Measurements from ENCODE around the gene APOA5.
"Not testable (repeated sequence)": the region's sequence is repeated elsewhere in the genome, so short reads cannot be mapped to it uniquely, and the experiment has no call there.

The APOA5 gene

DNA sequence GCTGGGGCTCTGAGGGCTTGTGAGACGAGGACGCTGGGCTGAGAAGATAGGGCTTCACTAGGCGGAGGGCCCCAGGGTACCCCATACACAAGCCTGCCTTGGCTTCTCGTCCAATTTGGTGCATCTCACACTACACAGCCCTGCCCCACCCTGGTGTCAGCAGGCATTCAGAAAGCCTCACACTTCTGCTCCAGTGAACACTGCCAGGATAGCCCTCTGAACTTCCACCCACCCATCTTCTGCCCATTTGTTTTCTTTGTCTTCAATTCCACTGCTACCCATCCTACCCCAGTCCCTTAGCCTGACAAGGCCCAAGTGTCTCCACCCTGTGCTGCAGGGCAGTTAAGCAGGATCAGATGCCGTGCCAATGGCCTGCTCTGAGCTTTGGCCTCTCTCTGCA lies 17.0 kb downstream of the APOA5 start:
- DNase-seq: no peak

DNA sequence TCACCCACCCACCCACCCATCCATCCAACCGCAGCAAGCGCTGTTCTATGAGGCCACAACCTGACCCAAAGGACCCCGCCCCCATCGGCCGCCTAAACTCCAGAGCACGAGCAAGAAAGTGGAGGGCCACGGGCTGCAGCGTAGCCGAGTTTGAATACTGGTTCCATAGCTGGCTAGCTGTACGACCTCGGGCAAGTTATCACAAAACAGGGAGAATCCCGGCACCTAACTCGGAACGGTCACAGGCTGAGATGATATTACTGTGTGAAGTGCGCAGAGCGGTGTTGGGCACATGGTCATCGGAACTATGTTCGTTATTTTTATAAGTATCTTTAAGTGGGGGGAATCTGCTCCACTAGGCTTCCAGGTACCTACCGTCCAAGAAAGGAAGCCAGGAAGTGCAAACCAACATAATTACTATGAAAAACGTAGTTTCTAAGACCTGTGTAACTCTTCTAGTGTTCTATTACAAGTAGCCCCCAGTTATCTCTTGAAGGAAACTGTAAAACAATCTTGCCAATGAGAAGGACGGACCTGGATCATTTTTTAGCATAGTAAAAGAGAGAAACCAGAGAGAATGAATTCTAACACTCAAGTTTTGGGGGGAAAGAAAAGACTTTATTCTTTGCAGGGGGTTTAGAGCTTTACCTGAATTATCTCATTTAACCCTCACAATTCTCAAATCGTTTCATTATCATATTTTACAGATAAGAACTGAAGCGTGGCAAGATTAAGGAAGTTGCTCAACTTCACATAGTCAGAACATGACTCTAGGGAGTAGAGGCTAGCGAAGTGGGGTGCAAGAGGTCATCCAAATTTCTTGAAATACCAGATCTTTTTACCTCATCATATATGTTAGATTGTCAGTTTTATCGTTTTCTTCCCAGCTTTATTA lies 18.2 kb downstream of the APOA5 start:
- DNase-seq: peak in 12 of 51 donors; percentile 52 to 73 (median 68)

DNA sequence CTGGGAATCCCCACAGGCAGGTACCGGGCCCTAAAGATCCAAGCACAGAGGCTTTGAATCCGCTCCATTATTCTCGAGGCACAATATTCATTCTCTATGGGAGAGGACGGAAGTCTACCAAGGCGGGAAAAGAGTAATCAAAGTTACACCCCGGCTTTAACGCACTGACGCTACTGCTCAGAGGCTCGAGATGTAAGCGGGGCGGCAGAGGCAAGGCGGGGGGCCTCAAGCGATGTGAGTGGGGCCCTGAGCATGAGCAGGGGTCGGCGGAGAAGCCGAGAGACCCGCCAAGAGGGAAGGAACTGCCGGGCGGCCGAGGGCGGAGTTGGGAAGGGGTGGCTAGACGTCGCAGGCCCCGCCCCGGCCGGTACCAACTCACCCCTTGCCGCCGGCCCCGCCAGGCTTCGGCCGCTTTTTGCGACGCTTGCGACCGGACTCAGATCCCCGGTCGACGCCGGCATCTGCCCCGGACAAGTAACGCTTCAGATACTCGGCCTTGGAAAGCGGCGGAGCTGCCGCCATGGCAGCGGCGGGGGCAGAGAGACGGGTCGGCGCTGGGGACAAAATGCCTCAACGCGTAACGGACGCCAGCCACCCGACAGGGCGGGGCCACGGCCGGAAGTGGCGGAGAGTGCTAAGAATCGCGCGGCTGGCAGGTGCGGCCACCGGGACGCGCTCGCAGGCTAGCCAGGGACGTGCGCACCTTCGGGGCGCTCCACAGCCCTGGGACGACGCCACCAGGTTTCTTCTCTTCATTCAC lies 19.1 kb downstream of the APOA5 start, which contains the start of gene BUD13:
Gene BUD13, minus strand, starts transcription at position 545 of the 760 bp plus-strand sequence. Its CDS starts 23 bp downstream, at position 522.
- peak; percentile 52 to 91 (median 82) for DNase-seq

DNA sequence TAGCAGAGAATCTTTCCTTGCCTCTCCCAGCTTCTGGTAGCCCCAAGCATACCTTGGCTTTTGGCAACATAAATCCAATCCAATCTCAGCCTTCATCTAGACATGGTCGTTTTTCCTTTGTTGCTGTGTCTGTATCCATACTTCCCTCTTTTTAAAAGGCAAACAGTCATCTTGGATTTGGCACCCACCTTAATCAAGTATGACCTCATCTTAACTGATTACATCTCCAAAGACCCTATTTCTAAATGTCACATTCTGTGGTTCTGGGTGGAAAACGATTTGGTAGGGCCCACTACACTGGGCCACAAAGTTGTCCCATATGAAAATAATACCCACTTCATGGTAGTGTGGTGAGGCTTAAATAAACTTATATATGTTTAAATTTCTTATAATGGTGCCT lies 19.7 kb downstream of the APOA5 start:
- no peak for DNase-seq

DNA sequence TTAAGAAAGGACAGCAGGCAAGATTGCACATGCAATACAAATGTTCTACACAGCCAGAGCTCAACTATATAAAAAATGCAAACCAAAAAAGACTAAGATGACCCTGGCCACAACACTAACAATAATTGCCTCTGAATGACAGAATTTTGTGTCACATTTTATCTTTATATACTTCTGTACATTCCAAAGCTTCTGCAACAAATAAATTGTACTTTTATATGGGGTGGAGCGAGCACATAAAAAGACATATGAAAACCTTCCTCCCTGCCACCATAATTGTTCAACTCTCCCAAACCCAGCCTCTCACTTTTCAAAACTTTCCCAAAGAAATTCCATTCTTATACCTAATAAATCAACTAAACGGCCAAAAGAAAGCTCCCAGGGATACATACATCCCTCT lies 29.5 kb downstream of the APOA5 start:
- no peak for DNase-seq

DNA sequence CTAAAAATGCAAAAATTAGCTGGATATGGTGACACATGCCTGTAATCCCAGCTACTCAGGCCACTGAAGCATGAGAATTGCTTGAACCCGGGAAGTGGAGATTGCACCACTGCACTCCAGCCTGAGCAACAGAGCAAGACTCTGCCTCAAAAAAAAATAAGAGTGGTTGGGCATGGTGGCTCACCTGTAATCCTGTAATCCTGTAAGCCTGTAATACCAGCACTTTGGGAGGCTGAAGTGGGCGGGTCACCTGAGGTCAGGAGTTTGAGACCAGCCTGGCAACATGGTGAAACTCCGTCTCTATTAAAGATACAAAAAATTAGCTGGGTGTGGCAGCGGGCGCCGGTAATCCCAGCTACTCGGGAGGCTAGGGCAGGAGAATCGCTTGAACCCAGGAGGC lies 35.6 kb downstream of the APOA5 start:
- not testable (repeated sequence) for DNase-seq

DNA sequence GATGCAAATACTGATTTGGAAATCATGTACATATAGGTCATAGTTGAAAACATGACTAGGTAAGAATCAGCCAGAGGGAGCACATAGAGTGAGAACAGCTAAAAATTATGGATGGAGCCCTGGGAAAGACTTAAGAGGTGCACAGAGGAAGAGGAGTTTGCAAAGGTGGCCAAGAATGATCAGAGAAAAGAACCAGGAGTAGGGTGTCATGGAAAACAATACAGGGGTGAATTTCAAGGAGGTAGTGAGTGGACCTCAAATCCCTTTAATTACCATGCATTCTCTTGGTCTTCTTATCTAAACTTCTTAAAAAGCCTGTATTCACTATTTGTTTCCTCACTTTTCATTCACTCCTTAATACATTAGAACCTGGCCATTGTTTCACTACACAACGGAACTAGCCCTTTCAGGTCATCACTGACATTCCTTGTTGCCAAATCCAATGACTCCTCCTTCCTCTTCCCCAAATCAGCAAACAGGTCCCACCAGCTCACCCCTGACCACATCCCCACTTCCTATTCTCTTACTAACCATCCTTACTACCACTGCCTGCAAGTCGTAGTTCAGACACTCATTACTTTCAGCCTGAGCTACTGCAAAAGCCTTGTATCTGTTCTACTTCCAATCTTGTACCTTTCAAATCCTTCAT lies 41.5 kb downstream of the APOA5 start:
- DNase-seq: no peak

DNA sequence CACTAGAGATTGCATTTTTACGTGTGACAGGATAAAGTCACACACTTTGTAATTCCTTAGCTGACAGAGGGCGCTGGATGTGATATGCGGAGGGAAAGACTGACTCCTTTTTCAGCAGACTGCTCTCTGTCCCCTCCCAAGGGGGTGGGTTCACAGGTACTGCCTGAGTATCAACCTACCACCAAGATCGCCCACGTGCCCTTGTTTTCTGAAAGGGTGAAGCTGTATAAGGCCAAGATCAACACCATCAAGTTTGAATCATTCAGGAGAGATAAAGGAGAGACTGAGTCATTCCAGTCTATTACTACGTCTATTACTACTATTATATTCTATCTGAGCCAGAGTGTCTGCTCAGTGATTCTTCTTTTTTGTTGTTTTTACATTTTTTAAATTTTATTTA lies 49.6 kb downstream of the APOA5 start:
- DNase-seq: no peak

DNA sequence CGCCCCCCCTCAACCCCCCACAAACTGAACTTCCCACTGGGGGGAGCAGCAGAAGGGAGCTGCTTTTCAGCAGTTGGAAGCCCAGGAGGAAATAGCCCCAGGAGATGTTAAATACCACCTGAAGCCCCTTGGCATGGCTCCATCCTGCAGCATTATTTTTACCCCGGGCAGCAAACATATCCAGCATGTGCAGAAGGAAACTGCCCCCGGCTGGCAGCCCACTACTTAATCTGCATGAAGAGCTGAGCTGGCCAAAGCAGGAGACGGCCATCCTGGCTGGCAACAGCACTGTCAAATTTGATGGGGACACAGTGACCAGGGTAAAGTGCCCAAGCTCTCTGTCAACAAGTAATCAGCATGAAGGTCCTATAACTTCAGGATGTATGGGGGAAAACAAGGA lies 50.9 kb downstream of the APOA5 start:
- no peak for DNase-seq
